Panc1 (cell line): ENCODE measurements around the gene NTRK2.

Source experiments
- POLR2AphosphoS5 ChIP-seq: IDR thresholded peaks from 2 replicates; pipeline ENCODE4 v1.6.1; 2012; ENCODE audit warnings: mild to moderate bottlenecking, low read depth, low read length, moderate library complexity
- SIN3A ChIP-seq: IDR thresholded peaks from 2 replicates; pipeline ENCODE4 v1.6.1; 2012; ENCODE audit warnings: low read depth, mild to moderate bottlenecking, low read length, moderate library complexity, borderline replicate concordance; ENCODE audit not compliant: insufficient read depth
- TF ChIP-seq, protein P1 (sequence below): fragments of 450-650 bp; IDR thresholded peaks from 2 replicates; pipeline ENCODE4 v1.5.1; 2017; ENCODE audit warnings: mild to moderate bottlenecking

DNA sequence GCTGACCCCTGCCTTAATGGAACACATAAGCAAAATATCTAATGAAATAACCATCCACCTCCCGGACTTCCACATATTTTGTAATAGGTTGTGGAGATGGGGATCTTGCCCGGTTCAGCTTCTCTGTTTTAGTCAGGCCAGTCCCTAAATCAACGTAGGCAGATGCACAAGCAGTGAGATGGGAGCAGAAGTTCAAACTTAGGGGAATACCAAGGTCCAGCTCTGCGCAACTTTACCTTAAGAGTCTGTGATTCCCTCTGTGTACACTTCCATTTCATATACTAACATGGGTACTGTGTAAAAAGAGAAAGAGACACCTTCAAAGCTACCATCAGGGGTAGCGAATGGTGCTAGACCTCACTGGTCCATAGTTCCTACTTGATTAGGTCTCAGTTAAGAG lies 110.9 kb downstream of the NTRK2 start:
- TF ChIP-seq, protein P1, sequence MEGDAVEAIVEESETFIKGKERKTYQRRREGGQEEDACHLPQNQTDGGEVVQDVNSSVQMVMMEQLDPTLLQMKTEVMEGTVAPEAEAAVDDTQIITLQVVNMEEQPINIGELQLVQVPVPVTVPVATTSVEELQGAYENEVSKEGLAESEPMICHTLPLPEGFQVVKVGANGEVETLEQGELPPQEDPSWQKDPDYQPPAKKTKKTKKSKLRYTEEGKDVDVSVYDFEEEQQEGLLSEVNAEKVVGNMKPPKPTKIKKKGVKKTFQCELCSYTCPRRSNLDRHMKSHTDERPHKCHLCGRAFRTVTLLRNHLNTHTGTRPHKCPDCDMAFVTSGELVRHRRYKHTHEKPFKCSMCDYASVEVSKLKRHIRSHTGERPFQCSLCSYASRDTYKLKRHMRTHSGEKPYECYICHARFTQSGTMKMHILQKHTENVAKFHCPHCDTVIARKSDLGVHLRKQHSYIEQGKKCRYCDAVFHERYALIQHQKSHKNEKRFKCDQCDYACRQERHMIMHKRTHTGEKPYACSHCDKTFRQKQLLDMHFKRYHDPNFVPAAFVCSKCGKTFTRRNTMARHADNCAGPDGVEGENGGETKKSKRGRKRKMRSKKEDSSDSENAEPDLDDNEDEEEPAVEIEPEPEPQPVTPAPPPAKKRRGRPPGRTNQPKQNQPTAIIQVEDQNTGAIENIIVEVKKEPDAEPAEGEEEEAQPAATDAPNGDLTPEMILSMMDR = no peak
- TF ChIP-seq POLR2AphosphoS5 = no peak
- TF ChIP-seq SIN3A = no peak
